Dendritic cell treated with granulocyte-macrophage colony-stimulating factor and Interleukin-4, amounts not matched to agents 40 ng/mL and 50 ng/mL, for 4 days (primary cell): ENCODE results near the gene RFESD.

Experiments used
- H3K27ac Mint-ChIP-seq: one replicate; pipeline ENCODE4 v1.8.0; 2022; ENCODE audit warnings: mild to moderate bottlenecking, mixed read lengths
- H3K27me3 Mint-ChIP-seq: one replicate; pipeline ENCODE4 v1.8.0; 2022; ENCODE audit warnings: mild to moderate bottlenecking, mixed read lengths
- H3K36me3 Mint-ChIP-seq: one replicate; pipeline ENCODE4 v1.8.0; 2022; ENCODE audit warnings: low read depth, mixed read lengths
- H3K4me1 Mint-ChIP-seq: one replicate; pipeline ENCODE4 v1.8.0; 2022; ENCODE audit warnings: low read depth, mixed read lengths
- H3K4me3 Mint-ChIP-seq: one replicate; pipeline ENCODE4 v1.8.0; 2022; ENCODE audit warnings: mild to moderate bottlenecking, moderate library complexity, mixed read lengths
- H3K9me3 Mint-ChIP-seq: one replicate; pipeline ENCODE4 v1.8.0; 2022; ENCODE audit warnings: mixed read lengths
- intact Hi-C: fragments of 100-400 bp; cut with micrococcal nuclease; formaldehyde crosslinking; loops from one replicate; pipeline ENCODE4 v1.15.0; 2022

The RFESD gene

DNA sequence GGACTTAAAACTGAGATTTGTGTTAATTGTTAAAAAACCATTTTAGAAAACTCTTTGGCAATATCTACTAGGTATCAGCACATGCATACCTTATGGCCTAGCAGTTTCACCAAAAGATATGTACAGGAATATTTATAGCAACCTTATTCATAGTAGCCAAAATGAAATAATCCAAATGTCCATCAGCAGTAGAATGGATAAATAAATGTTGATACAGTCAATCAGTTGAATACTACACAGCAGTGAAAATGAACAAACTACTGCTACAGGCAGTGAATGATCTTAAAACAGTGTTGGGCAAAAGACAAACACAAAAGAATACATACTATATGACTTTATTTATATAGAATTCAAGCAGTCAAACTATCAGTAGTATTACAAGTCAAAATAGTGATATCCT lies 16.4 kb downstream of the RFESD start:
- Mint-ChIP-seq H3K4me1 (no peaks in the 10 kb centered on the region), H3K27ac (no peak overlapping the region), H3K27me3 (no peaks in the 10 kb centered on the region), H3K36me3 (no peaks in the 10 kb centered on the region), H3K4me3 (no peak overlapping the region), H3K9me3 (no peaks in the 10 kb centered on the region)
- intact Hi-C loops = loop anchor here (10.0 kb wide), 1 partner anchor 672 kb away; no protein-coding TSS in a partner anchor

- Mint-ChIP-seq H3K27me3 (no peaks in the 10 kb centered on the region), H3K27ac (no peak overlapping the region)
- intact Hi-C loops = loop anchor here (1.0 to 10.0 kb wide), 3 partner anchors 116 to 671 kb away; no protein-coding TSS in a partner anchor
Observed at GRCh38 chr5:95664204-95664786, 17.7 kb downstream of the RFESD start.

DNA sequence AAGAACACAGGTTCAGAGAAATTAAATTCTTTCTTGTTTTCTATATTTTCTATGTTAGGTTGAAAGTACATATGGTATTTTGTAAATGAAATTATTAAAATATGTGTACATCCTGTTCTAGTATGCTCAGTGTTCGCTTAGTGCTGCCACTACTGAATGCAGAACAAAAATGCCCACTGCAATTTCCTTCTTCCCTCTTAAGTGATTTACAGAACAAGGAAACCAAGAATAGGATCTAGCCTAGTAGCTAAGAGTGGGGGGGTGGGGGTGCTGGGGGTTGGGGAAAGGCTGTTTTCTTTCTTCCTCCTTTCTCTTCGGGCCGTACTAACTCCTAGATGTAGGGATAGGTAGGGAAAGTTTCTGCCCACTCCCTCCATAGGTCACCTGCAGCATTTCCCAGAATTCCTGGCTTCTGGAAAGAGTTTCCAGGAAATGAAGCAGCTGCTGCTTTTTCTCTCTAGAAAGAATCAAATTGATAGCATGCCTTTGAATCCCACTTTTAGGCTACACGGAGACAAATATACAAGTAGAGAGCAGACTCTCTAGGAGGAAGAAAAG lies 20.6 kb downstream of the RFESD start:
- Mint-ChIP-seq H3K4me1 (peaks cover 5% of the 10 kb centered on the region), H3K27ac (no peak overlapping the region), H3K27me3 (no peaks in the 10 kb centered on the region), H3K9me3 (no peaks in the 10 kb centered on the region), H3K4me3 (no peak overlapping the region), H3K36me3 (no peaks in the 10 kb centered on the region)
- intact Hi-C loops = loop anchor here (10.0 kb wide), 1 partner anchor 668 kb away; no protein-coding TSS in a partner anchor

More at GRCh38 chr5:95664204-95664786, 17.7 kb downstream of the RFESD start:
- no peaks in the 10 kb centered on the region for H3K36me3 Mint-ChIP-seq
- H3K4me1 Mint-ChIP-seq = no peaks in the 10 kb centered on the region
- H3K9me3 Mint-ChIP-seq = no peaks in the 10 kb centered on the region
- H3K4me3 Mint-ChIP-seq = no peak overlapping the region

- H3K36me3 Mint-ChIP-seq = no peaks in the 10 kb centered on the region
- intact Hi-C loops = loop anchor here (10.0 kb wide), 1 partner anchor 667 kb away; no protein-coding TSS in a partner anchor
Observed at GRCh38 chr5:95667678-95668077, 21.1 kb downstream of the RFESD start.

GRCh38 chr5:95668216-95668615 lies 21.6 kb downstream of the RFESD start:
- Mint-ChIP-seq H3K27me3 (no peaks in the 10 kb centered on the region), H3K27ac (no peak overlapping the region), H3K9me3 (no peaks in the 10 kb centered on the region), H3K4me3 (no peak overlapping the region), H3K4me1 (peaks cover 5% of the 10 kb centered on the region), H3K36me3 (no peaks in the 10 kb centered on the region)
- intact Hi-C loops = loop anchor here (10.0 kb wide), 1 partner anchor 667 kb away; no protein-coding TSS in a partner anchor

More at GRCh38 chr5:95667678-95668077, 21.1 kb downstream of the RFESD start:
- Mint-ChIP-seq H3K4me1 (peaks cover 5% of the 10 kb centered on the region), H3K9me3 (no peaks in the 10 kb centered on the region), H3K27ac (no peak overlapping the region), H3K27me3 (no peaks in the 10 kb centered on the region), H3K4me3 (no peak overlapping the region)

DNA sequence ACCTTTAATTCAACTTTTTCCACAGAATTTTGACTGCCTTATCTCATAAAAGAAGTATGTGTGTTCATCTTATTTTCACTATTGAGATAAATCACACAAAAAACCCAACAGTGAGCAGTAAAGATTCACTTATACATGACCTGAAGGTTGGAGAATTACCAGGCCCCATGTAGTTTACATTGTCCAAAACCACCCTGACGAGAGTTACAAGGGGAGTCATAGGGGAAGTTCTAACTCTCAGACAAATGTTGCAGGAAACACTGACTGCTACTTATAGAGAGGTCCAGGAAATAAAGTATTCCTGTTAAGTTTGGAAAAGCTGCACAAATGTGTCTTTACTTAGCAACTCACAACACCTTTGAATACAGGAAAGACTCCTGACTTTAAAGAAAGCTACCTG lies 22.2 kb downstream of the RFESD start:
- intact Hi-C loops = loop anchor here (10.0 kb wide), 1 partner anchor 666 kb away; no protein-coding TSS in a partner anchor
- no peak overlapping the region for H3K27ac Mint-ChIP-seq
- H3K27me3 Mint-ChIP-seq = no peaks in the 10 kb centered on the region
- H3K9me3 Mint-ChIP-seq = no peaks in the 10 kb centered on the region
- no peak overlapping the region for H3K4me3 Mint-ChIP-seq
- no peaks in the 10 kb centered on the region for H3K36me3 Mint-ChIP-seq
- peaks cover 5% of the 10 kb centered on the region for H3K4me1 Mint-ChIP-seq

DNA sequence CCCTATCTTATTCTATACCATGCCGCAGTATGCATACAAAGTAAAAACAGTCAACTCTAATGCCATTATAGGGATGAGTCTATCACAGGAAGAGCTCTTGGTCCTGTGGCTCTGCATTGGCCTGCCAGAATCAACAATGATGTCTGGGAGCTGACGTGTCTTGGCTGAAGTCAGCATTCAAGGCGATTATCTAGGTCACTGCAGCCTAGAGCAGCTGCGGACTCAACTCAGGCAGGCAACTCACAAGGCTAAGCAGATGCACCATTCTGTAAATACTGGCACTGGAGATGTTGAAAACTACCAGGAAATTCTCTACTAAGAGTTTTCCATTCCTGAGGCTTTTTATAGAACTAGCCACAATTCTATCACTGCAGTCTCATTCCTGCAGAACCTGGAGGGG lies 23.0 kb downstream of the RFESD start:
- H3K9me3 Mint-ChIP-seq = no peaks in the 10 kb centered on the region
- intact Hi-C loops = loop anchor here (10.0 kb wide), 1 partner anchor 665 kb away; no protein-coding TSS in a partner anchor

GRCh38 chr5:95669985-95670384 lies 23.4 kb downstream of the RFESD start:
- peaks cover 5% of the 10 kb centered on the region for H3K4me1 Mint-ChIP-seq
- H3K9me3 Mint-ChIP-seq = no peaks in the 10 kb centered on the region
- H3K27ac Mint-ChIP-seq = no peak overlapping the region
- intact Hi-C loops = loop anchor here (10.0 kb wide), 1 partner anchor 665 kb away; no protein-coding TSS in a partner anchor
- H3K4me3 Mint-ChIP-seq = no peak overlapping the region
- no peaks in the 10 kb centered on the region for H3K27me3 Mint-ChIP-seq
- H3K36me3 Mint-ChIP-seq = no peaks in the 10 kb centered on the region

More for the DNA sequence above, 23.0 kb downstream of the RFESD start:
- H3K36me3 Mint-ChIP-seq = no peaks in the 10 kb centered on the region
- H3K4me3 Mint-ChIP-seq = no peak overlapping the region
- H3K4me1 Mint-ChIP-seq = peaks cover 5% of the 10 kb centered on the region
- H3K27ac Mint-ChIP-seq = no peak overlapping the region
- no peaks in the 10 kb centered on the region for H3K27me3 Mint-ChIP-seq

- intact Hi-C loops = no loop called here
- no peak overlapping the region for H3K27ac Mint-ChIP-seq
- no peak overlapping the region for H3K4me3 Mint-ChIP-seq
- H3K36me3 Mint-ChIP-seq = no peaks in the 10 kb centered on the region
- peaks cover 5% of the 10 kb centered on the region for H3K4me1 Mint-ChIP-seq
- H3K9me3 Mint-ChIP-seq = no peaks in the 10 kb centered on the region
- H3K27me3 Mint-ChIP-seq = no peaks in the 10 kb centered on the region
Observed at GRCh38 chr5:95670568-95670967, 24.0 kb downstream of the RFESD start.

DNA sequence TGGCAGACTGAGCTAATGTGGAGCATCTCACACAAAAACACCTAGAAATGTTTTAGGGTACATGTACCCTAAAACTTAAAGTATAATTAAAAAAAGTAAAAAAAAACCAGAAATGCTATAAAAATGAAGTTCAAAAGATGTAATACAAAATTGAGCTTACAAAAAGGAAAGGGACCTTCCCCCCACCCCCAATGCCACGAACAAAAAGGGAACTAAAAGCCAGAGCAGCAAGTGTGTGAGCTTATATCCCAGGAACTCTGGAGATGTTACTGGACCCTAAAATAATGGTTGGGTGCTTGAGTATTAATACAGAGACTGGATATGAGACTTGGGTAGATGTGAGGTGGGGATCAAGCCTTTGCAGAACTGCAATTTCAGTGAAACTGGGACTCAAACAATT lies 25.2 kb downstream of the RFESD start:
- H3K27ac Mint-ChIP-seq = no peak overlapping the region
- no peak overlapping the region for H3K4me3 Mint-ChIP-seq
- H3K4me1 Mint-ChIP-seq = peaks cover 5% of the 10 kb centered on the region
- H3K9me3 Mint-ChIP-seq = no peaks in the 10 kb centered on the region
- intact Hi-C loops = no loop called here
- no peaks in the 10 kb centered on the region for H3K27me3 Mint-ChIP-seq
- H3K36me3 Mint-ChIP-seq = no peaks in the 10 kb centered on the region

DNA sequence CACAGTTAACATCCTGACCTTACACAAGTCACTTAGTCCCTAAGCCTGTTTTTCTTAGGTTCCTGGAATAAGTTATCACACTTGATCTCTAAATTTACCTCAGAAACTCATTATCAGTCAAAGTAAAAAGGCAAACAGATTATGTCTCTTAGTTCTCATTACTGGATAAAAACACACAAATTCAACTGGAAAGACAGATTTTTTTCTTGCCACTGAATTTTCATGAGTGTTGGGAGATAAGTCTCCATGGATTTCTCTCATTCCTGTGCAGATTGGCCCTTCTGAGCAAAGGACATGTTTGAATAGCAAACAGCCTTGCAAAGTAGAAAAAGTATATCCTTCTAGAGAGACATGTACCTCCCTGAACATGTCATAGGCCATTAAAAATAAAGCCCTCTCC lies 26.1 kb downstream of the RFESD start:
- intact Hi-C loops = no loop called here
- Mint-ChIP-seq H3K36me3 (no peaks in the 10 kb centered on the region), H3K27ac (no peak overlapping the region), H3K4me3 (no peak overlapping the region), H3K9me3 (no peaks in the 10 kb centered on the region), H3K4me1 (peaks cover 5% of the 10 kb centered on the region), H3K27me3 (no peaks in the 10 kb centered on the region)

DNA sequence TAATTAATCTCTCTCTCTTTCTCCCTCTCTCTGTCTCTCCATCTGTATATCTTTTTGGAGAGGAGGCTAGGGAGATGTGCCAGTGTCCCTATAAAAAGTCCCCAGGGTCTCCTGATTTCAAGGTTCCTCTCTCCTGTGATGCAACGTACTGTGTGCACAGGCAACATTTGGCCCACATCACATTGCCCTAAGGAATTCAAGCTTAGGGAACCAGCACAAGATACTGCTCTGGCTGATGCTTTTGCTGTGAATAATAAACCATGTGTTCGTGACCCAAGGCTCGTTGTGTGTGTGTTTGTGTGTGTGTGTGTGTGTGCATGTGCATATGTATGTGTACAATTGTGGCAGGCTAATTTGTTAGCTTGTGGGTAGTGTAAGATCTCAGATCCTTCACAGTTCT lies 26.5 kb downstream of the RFESD start:
- Mint-ChIP-seq H3K4me3 (no peak overlapping the region), H3K4me1 (peaks cover 5% of the 10 kb centered on the region), H3K27ac (no peak overlapping the region), H3K9me3 (no peaks in the 10 kb centered on the region), H3K36me3 (no peaks in the 10 kb centered on the region), H3K27me3 (no peaks in the 10 kb centered on the region)
- intact Hi-C loops = no loop called here

- no peak within 1 kb of the TSS for H3K4me3 Mint-ChIP-seq
- H3K9me3 Mint-ChIP-seq = no peaks in the 10 kb centered on the region
- intact Hi-C loops = no loop called here
- H3K4me1 Mint-ChIP-seq = no peaks in the 10 kb centered on the region
- no peak within 1 kb of the TSS for H3K27ac Mint-ChIP-seq
- H3K27me3 Mint-ChIP-seq = no peaks in the 10 kb centered on the region
- no peaks in the 10 kb centered on the region for H3K36me3 Mint-ChIP-seq
Observed at GRCh38 chr5:95682891-95683290, 36.3 kb downstream of the RFESD start, which contains the start of gene SPATA9. Gene SPATA9 (minus strand): TSS chr5:95682991. CDS start chr5:95682854, 137 bp downstream.

- intact Hi-C loops = no loop called here
- no peak overlapping the region for H3K4me3 Mint-ChIP-seq
- no peaks in the 10 kb centered on the region for H3K4me1 Mint-ChIP-seq
- no peaks in the 10 kb centered on the region for H3K36me3 Mint-ChIP-seq
- no peaks in the 10 kb centered on the region for H3K27me3 Mint-ChIP-seq
- H3K9me3 Mint-ChIP-seq = no peaks in the 10 kb centered on the region
- H3K27ac Mint-ChIP-seq = no peak overlapping the region
Observed at GRCh38 chr5:95684361-95684760, 37.8 kb downstream of the RFESD start.
